HG03135 (cell line): ENCODE results near the gene INTS11.

Experiments used
- ATAC-seq: cut with Tn5 transposase; IDR thresholded peaks from one replicate; pipeline ENCODE4 v1.9.1; 2021; ENCODE audit warnings: mild to moderate bottlenecking, moderate library complexity; ENCODE audit not compliant: unreplicated experiment

The INTS11 gene

DNA sequence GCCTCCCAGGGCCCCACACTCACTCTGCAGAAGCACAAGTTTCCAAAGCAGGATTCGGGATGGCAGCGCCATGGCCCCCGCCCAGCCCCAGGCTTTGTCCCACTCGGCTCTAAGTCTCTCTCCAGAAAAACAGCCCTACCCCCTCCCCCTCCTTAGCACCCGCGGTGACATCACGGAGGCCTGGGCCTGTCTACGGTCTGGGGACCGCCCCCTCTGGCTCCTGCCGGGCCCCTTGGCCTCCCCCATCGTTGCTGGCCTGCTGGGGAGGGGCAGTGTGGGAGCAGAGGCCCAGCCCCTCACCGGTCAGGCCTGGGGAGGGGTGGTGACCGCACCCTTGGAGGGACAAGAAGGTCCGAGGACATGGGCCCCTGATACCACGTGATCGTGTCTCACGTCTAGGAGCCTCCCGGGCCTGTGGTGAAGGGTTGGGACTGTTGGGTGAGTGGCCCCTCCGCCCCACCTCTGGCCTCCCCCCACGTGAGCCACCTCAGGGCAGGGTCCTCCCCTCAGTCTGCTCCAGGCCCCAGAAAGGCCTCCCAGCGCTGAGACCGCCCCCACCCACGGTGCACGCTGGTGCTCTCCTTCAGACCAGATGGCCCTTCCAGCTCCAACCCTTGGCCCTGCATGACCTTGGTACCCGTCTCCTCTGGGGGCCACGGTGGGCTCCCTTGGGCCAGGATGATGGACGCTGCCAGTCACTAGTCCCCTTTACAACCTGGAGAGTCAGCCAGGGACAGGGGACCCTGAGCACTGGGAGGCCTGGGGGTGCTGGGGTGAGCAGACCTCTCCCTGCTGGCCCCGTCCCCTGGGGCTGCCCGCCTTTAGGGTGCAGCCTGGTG is 34.2 kb upstream of the INTS11 start, which contains the start of gene MXRA8:
TSS of gene MXRA8 (minus strand) at position 123 of the 839 bp plus-strand sequence. CDS start at position 72, 51 bp downstream.
- no peak for ATAC-seq

- ATAC-seq = no peak
These were observed 33.5 kb upstream of the INTS11 start for GRCh38 chr1:1357871-1358432.

- ATAC-seq = no peak
These were observed 32.4 kb upstream of the INTS11 start for GRCh38 chr1:1356796-1357401.

GRCh38 chr1:1356166-1356795 is 31.8 kb upstream of the INTS11 start:
- ATAC-seq = no peak

DNA sequence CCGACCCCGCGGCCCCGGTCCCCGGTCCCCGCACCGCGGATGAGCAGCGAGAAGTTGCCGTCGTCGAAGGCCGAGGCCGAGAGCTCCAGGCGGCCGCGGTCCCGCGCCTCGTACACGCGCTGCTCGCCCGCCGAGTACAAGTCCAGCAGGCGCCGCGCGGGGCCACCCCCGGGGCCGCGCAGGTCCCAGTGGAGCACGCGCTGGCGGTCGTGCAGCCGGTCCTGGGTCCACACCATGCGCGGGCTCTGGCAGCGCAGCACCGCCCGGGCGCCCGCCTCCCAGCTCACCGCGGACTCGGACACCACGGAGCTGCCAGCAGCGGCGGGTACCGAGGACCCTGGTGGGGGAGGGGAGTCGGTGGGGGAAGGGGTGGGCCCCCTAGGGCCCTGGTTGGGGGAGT is 31.0 kb upstream of the INTS11 start:
- no peak for ATAC-seq

DNA sequence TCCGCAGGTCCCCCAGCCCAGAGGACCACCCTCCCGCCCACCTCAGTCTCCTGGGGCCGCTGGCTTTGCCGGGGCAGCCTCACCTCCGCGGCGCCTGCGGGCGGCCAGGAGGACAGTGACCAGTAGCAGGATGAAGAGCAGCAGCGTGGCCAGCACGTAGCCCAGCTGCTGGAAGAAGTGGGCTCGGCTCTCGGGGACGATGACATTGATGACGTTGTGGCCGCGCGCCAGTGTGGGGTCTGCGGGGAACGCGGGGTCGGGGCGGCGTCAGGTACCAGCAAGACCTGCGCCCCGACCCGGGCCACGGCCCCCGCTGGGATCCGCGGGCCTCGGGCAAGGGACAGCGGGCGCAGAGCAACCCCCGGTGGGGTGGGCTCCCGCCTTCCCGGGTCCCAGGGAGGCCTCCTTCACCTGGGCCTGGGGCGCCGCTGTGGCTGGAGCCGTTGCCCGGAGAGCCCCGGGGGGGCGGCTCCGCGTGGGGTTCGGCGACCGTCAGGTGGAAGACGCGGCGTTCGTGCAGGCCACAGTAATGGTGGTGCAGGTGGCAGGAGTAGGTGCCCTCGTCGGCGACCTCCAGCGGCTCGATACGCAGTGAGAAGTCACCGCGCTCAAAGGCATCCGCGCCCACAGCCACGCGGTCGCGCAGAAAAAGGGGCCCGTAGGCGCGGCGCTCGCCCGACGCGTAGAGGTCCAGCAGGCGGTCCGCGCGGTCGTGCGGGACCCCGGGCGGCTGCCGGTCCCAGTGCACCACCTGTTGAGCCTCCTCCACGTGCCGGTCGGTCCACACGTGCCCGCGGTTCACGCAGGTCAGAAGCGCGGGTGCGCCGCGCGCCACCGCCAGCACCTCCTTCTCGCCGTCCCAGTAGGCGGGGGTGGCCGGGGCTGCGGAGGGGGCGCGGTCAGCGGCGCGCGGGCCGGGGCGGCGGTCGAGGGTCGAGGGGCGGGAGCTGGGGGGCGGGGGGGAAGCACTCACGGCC is 30.1 kb upstream of the INTS11 start:
- no peak for ATAC-seq

- no peak for ATAC-seq
These were observed 29.1 kb upstream of the INTS11 start for GRCh38 chr1:1353389-1354151.

DNA sequence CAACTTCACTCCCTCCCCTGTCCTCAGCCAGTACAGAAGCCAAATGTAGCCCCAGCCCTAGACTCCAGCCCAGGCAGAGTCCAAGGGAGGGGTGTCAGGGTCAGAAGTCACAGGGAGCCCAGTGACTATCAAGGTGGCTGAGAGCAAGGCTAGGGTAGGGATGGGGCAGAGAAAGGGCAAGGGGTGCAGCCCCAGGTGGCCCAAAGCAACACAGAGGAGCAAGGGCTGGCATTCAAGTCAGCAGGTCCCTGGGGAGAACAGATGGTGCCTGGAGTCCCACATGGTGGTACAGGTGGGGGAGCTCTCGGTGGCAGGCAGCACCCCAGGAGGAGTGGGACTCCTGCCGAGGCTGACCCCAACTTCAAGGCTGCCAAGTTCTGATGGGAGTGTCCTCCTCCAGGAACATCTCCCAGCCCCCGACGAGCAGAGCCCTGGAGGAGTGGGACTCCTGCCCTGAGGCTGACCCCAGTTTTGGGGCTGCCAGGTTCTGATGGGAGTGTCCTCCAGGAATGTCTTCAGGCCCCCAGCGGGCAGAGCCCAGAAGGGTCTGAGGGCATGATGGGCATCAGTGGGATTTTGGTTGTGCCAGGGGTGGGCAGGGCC is 28.4 kb upstream of the INTS11 start:
- ATAC-seq = no peak

DNA sequence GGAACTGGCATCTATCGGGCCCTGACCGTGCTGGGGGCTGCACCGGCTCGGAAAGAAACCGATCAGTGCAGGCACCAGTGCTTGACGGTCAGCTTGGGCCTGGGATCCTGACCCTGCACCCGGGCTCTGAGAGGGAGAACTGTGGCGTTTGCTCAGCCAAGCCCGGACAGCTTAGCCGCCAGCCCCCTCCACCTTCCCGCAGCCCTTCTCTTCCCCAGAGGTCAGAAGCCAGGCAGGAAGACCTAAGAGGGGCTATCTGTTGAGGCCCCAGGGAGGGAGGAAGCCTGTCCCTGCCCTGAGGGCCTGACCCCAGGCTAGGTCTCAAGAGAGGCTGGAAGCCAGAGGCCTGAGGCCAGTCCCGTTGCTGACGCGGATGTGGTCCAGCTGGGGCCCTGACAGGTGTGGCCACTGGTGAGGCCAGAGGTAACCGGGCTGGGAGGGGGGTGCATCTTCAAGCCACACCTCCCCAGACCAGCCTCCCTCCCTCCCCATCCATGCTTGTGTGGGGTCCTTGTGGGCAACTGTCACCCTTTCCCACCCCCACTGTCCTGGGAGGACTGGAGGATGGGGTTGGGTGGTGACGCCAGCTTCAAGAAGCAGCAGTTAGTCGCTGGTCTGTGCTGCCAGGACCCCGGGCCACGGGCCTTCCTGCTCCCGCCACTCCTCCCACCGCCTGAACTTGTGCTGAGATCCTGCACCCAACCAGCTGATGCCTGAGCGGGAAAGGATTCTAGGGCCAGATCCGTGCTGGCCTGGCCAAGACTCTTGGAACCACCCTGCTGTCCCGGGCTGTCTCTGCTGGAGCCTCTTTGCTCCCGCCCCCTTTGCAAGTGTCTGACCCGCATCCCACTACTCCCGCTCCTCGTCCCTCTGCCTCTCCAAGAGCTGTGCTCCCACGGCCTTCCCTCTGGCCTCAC is 27.3 kb upstream of the INTS11 start:
- no peak for ATAC-seq

DNA sequence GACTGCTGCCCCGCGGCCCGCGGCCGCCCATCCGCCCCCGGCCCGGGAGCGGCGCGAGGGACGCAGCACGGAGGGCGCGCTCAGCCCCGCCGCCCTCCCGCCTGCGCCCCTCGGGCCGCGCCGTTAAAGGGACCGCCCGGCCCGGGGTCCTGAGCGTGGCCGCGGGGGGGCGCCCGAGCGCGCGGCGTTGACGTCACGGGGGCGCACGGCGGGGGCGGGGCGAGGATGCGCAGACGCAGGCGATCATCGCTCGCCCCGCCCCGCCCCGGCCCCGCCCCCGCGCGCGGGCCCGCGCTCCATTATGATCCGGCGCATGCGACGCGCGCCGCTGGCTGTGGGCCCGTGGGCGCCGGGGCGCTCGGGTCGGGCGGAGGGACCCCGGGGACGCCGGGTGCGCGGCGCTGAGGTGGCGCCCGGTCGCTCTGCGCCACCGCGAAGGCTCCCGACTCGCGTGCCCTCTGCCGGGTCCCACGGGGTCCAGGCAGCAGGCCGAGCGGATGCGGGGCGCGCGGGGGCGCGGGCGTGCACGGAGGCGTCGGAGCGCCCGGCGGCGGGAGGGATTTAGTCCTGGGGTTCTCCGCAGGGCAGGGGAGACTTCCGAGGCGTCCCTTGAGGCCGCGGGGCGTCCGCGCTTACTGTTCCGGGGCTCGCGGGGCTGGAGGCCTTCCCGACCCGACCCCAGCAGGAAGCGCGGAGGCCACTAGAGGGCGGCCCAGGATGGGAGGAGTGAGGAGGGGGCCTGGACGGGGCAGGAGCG is 25.0 kb upstream of the INTS11 start, which contains the start of gene DVL1:
TSS of gene DVL1 (minus strand) at position 163 of the 757 bp plus-strand sequence. CDS start 353 bp downstream, outside the sequence.
- ATAC-seq = peak; percentile 51

DNA sequence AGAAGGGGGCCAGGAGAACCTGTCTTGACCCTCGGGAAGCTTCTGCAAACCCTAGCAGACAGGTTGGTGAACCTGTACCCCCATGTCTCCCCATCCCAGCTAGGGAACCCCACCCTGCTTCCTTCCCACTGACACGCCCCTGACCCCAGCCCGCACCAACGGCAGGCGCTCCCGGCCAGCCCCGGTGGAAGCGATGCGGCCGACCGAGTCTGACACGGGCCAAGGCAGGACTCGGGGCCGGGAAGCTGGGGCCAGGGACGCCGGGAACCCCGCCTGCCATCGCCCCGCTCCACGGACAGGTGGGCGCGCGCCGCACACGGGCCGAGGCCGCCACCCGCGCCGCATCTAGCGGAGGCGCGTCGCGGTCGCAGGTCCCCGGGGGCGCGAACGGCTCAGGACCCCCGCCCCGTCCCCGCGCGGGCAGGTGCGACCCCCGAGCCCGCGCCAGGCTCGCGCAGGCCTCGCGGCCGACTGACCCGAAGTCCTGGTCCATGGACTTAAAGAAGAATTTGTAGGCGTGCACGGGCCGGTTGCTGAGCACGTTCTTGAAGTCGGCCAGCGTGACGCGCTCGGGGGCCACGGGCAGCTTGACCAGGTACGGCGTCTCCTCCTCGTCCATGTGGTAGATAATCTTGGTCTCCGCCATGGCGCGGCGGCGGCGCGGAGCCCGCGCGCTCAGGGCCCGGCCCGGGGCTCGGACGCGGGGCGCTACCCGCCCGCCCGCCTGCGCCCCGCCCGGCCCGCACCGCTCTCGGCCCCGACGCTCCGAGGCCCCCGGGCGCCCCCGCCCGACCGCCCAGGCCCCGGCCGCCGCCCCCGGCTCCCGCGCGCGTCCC is 24.2 kb upstream of the INTS11 start:
- peak; percentile 5 for ATAC-seq

DNA sequence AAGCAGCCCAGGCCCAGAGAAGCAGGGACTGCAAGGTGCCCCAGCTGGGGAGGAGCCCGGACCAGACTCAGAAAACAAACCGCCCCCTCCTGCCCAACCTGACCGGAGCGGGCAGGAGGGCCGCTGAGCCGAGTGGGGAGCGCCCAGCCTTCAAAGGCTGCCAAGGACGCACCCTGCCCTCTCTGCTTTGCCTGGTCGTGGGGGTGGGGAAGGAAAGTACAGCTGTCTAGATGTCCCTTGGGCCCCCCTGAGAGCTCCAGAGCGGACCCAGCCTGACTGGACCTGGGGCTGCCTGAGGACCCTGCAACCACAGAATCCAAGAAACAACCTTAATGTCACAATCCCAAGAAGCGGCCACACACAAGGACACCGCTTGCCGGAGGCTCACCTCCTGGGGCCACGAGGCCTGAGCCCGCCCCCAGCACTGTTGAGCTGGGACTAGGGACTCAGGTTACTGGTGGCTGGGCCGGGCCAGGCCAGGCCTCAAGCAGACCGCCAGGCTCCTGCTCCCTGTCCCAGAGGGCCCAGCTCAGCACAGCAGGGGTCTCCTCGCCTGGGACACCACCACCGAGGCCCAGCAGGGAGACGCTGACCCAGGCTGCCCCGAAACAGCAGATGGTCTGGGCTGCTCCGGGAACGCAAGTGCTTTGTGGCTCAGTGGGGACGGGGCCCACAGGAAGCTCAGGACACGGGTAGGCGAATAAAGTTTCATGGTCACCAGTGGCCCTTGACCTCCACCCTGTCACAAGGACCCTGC is 23.4 kb upstream of the INTS11 start:
- ATAC-seq = no peak

- no peak for ATAC-seq
These were observed 22.7 kb upstream of the INTS11 start for GRCh38 chr1:1347026-1347595.

- ATAC-seq = no peak
These were observed 22.0 kb upstream of the INTS11 start for GRCh38 chr1:1346501-1346890.

GRCh38 chr1:1345860-1346500 is 21.5 kb upstream of the INTS11 start:
- no peak for ATAC-seq
